HG03066 (cell line): ENCODE results near the gene ZBTB17.
"Not testable (repeated sequence)": the region's sequence is repeated elsewhere in the genome, so short reads cannot be mapped to it uniquely, and the experiment has no call there.

Experiments
- ATAC-seq: cut with Tn5 transposase; IDR thresholded peaks from one replicate; pipeline ENCODE4 v1.9.1; 2021; ENCODE audit warnings: low read depth; ENCODE audit not compliant: unreplicated experiment

ZBTB17 gene

GRCh38 chr1:15939181-15940109, 36.5 kb downstream of the ZBTB17 start:
- no peak for ATAC-seq

DNA sequence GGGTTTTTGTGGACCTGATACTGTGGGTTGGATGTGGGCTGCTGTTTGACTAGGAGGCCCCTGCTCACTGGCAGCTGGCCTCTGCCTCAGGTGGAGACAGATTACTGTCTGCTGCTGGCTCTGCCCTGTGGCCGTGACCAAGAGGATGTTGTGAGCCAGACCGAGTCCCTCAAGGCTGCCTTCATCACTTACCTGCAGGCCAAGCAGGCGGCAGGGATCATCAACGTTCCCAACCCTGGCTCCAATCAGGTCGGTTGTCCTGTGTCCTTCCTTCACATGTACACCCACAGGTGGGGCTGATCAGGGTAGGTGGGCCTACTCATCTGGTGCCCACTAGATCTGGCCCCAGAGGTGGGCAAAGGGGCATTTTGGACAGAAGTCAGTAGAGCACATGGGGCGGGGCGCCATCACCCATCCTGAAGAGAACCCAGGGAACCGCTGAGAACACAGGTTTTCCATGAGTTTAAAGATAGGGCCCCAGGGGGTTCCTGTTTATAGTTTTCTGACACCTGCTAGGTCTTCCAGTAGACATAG, 37.2 kb downstream of the ZBTB17 start:
- no peak for ATAC-seq

DNA sequence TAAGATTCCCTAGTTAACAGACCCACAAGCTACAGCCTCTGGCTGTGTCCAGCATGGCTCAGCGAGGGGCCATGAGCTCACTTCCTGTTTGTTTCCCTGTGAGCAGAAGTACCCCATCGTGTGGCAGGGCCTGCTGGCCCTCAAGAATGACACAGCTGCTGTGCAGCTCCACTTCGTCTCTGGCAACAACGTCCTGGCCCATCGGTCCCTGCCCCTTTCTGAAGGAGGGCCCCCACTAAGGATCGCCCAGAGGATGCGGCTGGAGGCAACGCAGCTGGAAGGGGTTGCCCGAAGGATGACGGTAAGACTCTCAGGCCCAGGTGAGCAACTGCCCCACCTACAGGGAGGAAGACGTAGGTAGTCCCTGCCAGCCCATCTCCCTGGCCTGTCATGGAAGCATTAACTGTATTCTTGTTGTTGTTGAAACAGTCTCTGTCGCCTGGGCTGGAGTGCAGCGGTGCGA, 38.2 kb downstream of the ZBTB17 start:
- no peak for ATAC-seq

DNA sequence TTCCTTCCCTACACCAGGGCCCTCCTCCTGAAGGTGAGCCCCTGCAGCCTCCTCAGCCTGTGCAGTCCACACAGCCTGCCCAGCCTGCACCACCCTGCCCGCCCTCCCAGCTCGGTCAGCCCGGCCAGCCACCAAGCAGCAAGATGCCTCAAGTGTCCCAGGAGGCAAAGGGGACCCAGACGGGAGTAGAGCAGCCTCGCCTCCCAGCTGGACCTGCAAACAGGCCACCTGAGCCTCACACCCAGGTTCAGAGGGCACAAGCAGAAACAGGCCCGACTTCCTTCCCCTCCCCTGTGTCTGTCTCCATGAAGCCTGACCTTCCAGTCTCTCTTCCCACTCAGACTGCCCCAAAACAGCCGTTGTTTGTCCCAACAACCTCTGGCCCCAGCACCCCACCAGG, 38.8 kb downstream of the ZBTB17 start:
- ATAC-seq, result no peak

DNA sequence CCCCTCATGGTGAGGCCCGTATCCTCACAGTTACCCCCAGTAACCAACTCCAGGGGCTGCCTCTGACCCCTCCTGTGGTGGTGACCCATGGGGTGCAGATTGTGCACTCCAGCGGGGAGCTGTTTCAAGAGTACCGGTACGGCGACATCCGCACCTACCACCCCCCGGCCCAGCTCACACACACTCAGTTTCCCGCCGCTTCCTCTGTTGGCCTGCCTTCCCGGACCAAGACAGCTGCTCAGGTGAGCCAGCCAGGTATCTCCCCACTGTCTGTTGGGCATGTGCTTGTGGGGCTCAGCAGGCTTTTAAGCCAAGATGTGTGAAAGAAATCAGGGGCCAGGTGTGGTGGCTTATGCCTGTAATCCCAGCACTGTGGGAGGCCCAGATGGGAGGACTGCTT, 39.9 kb downstream of the ZBTB17 start:
- no peak for ATAC-seq

GRCh38 chr1:15935056-15935950, 40.6 kb downstream of the ZBTB17 start:
- no peak for ATAC-seq

- no peak for ATAC-seq
These were observed 41.5 kb downstream of the ZBTB17 start for GRCh38 chr1:15934211-15935055.

- ATAC-seq, result no peak
These were observed 42.2 kb downstream of the ZBTB17 start for GRCh38 chr1:15933684-15934083.

GRCh38 chr1:15932612-15933011, 43.3 kb downstream of the ZBTB17 start:
- ATAC-seq, result no peak

DNA sequence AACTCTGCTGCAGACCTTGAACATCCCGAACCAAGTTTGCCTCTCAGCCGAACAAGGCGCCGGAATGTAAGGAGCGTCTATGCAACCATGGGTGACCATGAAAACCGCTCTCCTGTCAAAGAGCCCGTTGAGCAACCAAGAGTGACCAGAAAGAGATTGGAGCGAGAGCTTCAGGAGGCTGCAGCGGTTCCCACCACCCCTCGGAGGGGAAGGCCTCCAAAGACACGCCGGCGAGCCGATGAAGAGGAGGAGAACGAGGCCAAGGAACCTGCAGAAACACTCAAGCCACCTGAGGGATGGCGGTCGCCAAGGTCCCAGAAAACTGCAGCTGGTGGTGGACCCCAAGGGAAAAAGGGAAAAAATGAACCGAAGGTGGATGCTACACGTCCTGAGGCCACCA, 44.0 kb downstream of the ZBTB17 start:
- ATAC-seq, result no peak

DNA sequence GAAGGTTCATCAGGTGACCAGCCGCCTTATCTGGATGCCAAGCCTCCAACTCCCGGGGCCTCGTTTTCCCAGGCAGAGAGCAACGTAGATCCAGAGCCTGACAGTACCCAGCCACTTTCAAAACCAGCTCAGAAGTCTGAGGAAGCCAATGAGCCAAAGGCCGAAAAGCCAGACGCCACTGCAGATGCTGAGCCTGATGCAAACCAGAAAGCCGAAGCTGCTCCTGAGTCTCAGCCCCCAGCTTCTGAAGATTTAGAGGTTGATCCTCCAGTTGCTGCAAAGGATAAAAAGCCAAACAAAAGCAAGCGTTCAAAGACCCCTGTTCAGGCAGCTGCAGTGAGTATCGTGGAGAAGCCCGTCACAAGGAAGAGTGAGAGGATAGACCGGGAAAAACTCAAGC, 44.5 kb downstream of the ZBTB17 start:
- ATAC-seq, result no peak

GRCh38 chr1:15928971-15929965, 46.6 kb downstream of the ZBTB17 start:
- ATAC-seq, result no peak

DNA sequence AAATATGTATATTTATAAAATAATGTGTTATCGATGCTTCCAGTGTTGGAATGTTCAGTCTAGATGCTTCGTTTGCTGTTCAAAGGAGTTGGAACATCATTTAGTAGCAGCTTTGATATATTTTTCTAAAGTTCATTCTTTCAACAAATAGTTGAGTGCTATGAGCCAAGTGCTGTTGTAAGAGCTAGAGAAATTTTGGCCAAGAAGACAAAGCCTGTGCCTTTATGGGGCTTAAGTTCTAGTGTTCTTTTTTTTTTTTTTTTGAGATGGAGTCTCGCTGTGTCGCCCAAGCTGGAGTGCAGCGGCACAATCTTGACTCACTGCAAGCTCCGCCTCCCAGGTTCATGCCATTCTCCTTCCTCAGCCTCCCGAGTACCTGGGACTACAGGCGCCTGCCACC, 49.5 kb downstream of the ZBTB17 start:
- not testable (repeated sequence) for ATAC-seq

GRCh38 chr1:15923241-15923640, 52.7 kb downstream of the ZBTB17 start:
- ATAC-seq, result no peak

- peak; percentile 59 for ATAC-seq
These were observed 56.8 kb downstream of the ZBTB17 start for GRCh38 chr1:15918962-15919715.

DNA sequence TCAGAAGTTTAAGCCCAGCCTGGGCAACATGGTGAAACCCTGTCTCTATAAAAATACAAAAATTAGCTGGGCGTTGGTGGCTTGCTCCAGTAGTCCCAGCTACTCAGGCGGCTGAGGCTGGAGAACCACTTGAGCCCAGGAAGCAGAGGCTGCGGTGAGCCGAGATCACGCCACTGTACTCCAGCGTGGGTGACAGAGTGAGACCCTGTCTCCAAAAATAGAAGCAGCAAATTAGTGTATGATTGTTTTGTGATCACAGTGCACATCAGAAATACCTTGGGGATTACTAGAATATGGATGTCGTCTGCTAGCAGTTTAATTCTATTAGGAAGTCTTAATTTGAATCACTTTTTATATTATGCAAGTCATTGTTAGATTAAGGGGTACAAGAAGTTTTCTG, 59.0 kb downstream of the ZBTB17 start:
- ATAC-seq, result no peak

GRCh38 chr1:15916417-15916816, 59.5 kb downstream of the ZBTB17 start:
- no peak for ATAC-seq

DNA sequence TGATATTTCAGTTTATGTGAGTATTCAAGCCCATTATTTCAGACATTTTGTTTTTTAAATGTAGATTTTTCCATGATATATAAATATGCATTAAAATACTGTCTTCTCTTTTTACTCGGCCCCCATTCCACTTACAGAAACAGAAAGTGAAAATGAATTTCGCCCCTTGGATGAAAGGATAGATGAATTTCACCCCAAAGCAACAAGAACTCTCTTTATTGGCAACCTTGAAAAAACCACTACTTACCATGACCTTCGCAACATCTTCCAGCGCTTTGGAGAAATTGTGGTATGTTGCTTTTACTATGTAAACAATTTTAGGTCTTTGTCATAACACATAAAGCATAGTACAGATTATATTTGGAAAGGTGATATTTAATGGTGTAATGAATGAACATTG, 59.9 kb downstream of the ZBTB17 start:
- no peak for ATAC-seq
